ENCODE results near the gene CDT1.
"Not testable (repeated sequence)": the region's sequence is repeated elsewhere in the genome, so short reads cannot be mapped to it uniquely, and the experiment has no call there.

The CDT1 gene

DNA sequence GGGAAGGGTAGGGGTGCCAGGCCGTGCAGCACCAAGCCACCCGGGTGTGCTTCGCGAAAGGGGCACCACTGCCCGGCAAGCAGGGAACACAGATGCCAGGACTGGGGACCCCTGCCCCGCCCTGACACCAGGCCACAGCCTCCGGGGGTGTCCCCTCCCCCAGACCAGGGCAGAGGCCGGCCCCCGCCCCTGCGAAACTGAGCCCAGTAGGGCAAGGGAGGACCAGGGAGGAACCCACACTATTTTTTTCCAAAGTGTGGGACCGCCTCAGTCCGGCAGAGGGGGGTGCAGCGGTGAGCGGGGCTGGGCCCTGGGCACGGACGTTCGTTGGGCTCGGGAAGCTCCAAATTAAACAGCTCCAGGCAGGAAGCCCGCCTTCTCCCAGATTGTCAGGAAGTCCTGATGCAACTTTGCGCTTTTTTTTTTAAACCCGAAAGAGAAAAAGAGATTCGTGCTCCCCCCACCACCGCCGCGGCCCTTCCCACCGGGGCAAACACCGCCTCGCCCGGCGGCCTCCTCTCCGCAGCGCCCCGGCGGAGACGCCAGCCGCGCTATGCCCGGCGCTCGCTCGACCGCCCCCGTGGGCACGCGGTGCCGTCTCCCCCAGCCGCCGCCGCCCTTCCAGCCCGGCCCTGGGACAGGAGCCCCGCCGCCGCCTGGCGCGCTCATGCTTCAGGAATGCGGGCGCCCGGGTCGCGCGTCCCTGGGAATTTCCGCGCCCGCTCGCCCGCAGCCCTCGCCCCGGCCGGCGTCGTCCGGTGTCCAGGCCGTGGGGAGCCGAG lies 19.3 kb upstream of the CDT1 start:
- peak; percentile 57 for DNase-seq

DNA sequence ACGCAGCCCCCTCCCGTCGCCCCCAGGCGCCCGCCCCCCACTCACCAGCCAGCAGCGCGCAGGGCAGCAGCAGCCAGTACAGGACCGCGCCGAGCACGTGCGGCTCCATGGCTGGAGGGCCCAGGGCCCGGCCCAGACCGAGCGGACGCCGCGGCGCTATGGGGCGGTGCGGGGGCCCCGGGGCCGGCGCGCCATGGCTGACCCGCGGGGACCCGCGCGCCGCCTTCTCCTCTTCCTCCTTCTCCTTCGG lies 18.8 kb upstream of the CDT1 start:
- DNase-seq = no peak

DNA sequence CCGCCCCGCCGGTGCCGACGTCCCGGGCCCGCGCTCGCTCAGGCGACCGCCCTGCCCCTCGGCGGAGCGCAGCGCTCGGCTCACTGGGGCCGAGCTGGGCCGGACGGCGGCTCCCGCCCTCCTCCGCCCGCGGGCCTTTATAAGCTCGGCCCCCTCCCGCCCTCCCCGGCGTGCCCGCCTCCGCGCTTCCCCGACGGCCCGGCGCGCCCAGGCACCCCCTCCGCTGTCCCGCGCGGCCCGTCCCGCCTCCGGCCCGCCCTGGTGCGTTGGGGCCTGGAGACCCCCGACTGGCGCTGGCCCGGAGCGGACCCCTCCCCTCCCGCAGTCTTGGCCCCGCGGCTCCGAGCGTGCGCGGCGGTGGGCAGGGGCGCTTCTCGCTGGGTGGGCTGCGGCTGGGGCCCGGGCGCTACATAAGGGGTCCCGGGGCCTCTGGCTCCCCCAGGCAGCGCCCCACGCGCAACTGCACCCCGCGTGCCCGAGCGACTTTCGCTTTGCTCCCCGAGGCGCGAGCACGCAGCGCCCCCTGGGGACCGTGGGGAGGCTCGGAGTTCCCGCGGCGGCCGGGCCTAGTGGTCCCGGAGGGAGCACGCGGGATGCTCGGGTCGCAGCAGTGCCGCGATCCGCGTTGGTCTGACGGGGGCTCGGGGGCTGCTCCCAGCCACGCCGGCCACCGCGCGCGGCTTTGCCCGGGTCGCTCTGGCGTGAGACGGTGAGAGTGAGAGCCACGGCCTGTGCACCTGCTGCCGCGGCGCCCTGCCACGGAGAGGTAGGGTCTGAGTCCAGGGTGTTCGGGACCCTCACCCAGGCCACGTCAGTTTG lies 18.3 kb upstream of the CDT1 start, which contains the start of gene PIEZO1:
PIEZO1 (minus strand) TSS at position 115 of the 819 bp plus-strand sequence. CDS start 256 bp downstream, outside the sequence.
- peak; percentile 77 for DNase-seq

DNA sequence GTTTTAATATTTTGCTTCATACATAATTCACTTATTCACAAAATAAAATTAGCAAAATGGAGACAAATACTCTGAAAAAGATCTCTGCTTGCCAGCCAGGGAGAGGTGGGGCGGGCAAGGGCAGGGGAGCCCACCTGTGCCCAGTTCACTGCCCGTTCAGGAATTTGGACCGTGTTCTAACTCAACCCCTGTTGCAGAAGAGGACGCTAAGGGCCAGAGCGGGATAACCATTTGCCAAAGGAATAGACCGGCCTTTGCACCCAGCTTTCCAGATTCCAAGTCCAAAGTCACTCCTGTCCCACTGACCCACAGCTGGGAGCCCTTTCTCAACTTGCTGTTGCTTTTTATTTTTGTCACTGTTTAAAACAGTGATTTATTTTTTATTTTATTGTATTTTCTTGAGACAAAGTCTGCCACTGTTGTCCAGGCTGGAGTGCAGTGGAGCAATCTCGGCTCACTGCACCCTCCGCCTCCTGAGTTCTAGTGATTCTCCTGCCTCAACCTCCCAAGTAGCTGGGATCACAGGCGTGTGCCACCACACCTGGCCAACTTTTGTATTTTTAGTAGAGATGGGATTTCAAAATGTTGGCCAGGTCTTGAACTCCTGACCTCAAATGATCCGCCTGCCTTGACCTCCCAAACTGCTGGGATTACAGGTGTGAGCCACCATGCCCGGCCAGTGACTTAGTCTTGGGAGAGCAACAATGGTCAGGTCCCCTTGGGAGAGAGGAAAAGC lies 15.8 kb upstream of the CDT1 start:
- DNase-seq = no peak

DNA sequence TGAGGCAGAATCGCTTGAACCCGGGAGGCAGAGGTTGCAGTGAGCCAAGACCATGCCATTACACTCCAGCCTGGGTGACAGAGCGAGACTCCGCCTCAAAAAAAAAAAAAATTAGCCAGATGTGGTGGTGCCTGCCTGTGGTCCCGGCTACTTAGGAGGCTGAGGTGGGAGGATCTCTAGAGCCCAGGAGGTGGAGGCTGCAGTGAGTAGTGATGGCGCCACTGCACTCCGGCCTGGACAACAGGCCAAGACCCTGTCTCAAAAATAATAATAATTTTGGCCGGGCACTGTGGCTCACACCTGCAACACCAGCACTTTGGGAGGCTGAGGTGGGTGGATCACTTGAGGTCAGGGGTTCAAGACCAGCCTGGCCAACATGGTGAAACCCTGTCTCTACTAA lies 14.8 kb upstream of the CDT1 start:
- not testable (repeated sequence) for DNase-seq

DNA sequence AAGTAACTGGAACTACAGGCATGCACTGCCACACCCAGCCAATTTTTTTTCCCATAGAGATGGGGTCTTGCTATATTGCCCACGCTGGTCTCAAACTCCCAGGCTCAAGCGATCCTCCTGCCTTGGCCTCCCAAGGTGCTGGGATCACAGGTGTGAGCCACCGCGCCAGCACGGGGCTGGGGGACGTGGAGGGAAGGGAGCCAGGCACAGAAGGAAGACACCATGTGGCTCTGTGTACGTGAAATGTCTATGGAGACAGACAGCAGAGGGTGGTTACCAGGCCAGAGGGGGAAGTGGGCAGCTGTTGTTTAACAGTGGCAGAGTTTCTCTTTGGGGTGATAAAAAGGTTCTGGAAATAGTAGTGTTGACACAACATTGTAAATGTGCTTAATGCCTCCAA lies 14.0 kb upstream of the CDT1 start:
- no peak for DNase-seq

DNA sequence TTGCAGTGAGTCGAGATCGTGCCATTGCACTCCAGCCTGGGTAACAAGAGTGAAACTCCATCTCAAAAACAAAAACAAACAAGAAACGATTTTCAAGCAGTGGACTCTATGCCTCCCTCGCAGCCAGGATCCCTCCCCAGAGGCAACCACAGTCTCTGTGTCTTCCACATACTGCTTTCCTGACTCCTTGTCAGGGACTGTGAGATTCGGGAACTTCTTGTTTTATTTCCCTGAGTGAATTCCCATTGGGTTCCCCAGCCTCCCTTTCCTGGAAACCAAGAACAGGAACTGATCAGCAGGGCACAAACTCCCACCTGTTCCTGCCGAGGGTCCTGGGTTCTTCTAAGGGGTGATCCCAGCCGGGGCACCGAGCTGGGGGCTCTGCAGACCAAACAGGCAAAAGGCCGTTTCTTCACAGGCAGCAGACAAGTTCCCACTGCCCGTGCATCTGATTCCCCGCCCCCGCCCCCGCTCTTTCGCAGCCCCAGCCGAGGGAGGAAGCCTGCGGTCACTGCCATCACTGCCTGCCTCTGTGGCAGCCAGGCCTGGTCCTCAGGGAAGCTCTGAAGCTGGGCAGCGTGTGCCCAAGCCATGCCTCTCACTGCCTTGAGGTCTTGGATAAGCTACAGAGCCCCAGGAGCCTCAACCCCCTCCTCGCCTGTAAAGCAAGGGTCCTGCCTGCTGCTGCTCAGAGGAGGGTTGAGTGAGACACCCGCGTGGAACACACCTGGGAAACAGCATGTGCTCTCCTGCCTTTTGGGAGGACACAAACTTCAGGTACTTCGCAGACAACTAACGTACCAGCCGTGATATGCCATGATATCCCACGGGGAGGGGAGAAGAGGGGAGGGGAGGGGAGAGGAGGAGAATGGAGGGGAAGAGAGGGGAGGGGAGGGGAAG lies 13.0 kb upstream of the CDT1 start:
- no peak for DNase-seq

DNA sequence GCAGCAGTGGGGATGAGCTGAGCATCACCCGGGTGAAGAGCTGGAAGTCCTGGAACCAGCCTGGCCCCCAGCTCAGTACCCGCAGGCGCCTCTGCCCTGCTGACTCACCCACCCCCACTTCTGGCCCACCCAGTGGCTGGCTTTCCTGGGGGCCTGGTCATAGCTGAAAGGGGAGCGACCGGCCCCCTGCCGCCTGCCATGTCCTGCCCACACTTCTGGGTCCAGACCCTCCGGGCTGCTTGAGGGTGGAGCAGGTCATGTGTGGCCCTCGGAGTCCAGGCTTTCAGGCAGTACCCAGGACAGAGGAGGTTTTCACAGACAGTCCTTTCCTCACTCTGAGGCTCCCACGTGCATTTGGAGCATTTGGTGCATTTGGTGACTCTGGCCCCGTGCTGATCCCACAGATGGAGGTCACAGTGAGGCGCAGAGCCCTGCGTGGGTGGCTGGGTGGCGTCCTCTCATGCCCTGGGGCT lies 11.5 kb upstream of the CDT1 start:
- DNase-seq = no peak

DNA sequence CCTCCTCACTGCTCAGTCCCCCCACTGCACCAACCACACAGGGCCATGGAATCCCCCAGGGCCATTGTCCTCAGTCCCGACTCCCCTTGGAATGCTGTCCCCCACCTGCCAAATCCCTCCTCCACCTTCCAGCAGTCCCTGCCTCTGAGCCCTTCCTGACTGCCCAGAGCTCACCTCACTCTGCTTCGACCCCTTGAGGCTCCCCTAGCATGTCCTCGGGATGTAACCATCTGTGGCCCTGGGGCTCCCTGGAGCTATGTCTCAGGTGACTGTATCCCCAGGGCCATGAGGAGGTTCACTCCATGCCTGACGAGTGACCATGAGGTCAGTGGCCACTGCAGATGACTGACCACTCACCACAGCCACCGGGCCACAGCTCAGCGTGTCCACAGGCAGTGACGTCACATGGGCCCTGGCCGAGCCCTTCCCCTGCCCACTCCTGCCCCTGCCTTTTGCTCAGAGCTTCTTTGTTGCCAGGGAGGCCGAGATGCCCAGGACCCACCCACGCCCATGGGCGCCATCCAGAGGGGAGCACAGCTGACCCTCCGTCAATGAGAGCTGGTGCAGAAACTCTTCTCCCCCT lies 10.8 kb upstream of the CDT1 start:
- no peak for DNase-seq

DNA sequence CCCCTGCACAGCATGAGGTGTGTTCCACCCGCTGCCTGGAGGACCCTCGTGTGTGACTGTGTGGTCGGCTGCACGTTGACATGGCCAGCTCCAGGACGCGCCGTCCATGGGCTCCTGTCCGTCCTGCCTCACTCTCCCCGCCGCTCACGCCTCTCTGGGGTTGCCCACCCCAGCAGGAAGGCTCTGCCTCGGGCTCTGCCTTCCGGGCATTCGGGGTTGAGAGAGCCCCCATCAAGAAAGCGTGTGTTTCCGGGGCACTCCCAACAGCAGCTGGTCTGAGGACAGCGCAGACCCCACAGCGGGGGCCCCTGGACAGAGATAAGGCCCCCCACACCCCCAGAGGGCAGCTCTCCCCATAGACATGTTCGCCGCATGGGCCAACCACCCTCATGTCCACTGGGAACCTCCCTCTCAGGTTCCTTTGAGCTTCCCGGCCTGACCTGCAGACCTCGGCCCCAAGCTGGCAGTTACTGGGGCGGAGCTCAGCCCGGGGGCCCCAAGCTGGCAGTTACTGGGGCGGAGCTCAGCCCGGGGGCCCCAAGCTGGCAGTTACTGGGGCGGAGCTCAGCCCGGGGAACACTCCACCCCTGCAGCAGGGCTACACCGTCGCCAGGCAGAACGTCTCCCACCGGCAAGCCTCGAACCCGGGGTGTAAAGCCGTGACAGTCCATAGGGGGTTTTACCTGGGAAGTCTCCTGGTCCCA lies 10.2 kb upstream of the CDT1 start:
- no peak for DNase-seq

DNA sequence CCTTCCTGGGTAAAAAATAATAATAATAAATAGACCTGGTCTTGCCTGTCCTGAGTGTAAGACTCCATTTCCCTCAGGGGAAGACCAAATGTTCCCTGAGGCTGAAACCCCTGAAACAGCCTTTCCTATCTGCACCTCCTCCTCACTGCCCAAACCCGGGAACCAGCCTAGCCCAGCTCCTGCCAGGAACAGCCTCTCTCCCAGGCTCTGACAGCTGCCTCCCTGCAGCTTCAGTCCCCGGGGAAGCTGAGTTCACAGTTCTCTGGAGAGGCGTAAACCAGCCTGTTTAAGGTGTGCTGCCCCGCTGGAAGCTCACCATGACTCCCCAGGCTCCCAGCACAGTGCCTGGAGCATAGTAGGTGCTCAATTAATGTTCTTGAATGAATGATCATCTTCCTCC lies 7.3 kb upstream of the CDT1 start:
- DNase-seq = no peak

DNA sequence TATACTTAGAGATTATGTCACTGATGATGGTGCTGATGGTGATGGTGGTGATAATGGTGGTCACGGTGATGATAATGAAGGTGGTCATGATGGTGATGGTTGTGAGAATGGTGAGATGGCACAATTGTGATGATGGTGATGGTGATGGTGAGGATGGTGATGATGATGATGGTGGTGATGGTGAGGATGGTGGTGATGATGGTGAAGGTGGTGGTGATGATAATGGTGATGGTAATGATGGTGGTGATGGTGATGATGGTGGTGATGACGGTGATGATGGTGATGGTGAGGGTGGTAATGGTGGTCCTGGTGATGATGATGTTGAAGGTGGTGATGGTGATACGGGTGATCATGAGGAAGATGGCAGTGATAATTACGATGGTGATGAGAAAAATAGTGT lies 5.5 kb upstream of the CDT1 start:
- no peak for DNase-seq

DNA sequence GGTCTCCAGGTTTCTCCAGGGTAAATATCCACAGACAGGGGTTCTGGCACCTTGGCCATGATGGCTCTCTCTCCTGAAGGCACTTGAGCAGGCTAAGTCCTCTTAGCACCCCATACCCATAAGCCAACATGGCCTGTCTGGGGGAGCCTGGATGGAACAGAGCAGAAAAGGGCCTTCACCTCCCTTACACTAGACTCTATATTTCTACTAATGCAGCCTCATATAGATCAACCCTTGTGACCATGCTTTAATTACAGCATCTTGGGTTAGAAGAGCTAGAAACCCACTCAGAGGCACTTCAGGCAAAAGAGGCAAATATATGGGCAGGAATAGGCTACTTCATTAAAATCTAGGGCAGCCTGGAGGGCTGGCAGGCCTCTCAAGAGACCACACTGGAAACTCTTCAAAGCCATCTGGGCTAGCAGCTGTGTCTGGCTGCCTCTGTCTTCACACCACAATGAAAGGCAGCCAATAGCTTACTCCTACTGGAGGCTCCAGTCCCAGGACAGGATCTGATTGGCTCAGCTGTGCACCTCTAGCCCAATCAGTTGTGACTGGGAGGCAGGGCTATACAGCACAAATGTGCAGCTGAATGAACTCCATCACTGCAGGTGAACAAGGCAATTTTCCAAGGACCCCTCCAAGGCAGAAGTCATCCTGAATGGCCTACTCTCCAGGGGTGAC lies 4.7 kb upstream of the CDT1 start:
- no peak for DNase-seq

DNA sequence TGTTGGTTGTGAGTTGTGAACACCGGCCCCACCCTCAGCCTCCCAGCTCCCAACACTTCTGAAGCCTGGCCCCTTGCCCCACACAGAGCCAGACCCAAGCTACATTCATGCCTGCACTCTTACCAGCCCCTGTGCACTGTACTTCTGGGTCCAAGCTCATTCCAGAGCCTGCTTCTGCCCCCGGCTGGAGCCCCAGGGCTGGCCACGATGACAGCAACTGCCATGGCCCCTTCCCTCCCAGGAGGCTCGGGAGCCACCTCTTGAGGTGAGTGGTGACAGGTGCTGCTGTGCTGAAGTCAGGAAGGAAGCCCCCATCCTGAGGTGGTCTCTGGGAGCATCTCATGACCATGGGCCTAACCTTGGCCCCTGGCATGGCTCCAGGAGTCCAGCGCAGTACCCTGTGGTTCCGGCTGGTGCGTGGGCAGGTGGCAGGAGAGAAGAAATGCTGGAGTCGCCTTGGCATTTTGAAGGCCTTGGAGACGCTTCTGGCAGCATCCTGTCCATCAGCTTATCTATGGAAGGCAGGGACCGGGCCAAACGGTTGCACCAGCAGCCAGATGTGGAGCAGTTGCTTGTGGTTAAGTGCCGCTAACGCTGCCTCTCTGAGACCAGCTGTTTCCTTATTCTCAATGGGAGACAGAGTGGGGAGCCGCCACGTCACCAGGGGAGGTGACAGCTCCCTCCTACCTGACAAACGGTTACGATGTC lies 3.9 kb upstream of the CDT1 start:
- no peak for DNase-seq

DNA sequence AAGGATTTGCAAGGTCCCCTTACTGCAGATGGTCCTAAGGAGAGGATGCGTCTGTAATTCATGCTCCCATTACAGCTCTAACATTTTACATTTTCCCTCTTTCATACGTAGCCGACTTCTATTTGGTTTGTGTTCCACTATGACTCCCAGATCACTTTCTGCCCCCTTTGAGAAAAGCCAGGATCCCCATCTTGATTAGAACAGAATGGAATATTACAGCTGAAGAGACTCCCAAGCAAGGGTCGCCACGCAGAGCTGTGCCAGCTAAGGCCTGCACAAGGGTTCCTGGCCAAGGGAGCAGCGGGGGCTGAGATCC lies 3.4 kb upstream of the CDT1 start:
- DNase-seq = no peak

DNA sequence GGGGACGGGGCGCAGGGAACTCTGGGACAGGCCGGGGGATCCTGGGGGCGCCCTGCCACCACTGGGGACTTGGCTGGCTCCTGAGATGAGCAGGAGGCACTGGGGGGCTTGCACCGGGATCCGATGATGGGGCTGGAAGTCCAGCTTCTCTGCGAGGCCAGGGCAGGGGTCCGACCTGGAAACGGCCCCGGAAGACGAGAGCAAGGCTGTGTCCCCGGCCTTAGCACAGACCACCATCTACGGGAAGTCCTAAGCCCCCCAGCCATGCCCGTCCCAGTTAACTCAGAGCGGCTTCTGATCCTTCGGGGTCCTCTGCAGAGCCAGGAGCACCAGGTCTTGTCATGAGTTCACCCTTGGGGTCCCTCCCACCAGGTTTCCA lies 573 bp downstream of the CDT1 start:
- no peak for DNase-seq

DNA sequence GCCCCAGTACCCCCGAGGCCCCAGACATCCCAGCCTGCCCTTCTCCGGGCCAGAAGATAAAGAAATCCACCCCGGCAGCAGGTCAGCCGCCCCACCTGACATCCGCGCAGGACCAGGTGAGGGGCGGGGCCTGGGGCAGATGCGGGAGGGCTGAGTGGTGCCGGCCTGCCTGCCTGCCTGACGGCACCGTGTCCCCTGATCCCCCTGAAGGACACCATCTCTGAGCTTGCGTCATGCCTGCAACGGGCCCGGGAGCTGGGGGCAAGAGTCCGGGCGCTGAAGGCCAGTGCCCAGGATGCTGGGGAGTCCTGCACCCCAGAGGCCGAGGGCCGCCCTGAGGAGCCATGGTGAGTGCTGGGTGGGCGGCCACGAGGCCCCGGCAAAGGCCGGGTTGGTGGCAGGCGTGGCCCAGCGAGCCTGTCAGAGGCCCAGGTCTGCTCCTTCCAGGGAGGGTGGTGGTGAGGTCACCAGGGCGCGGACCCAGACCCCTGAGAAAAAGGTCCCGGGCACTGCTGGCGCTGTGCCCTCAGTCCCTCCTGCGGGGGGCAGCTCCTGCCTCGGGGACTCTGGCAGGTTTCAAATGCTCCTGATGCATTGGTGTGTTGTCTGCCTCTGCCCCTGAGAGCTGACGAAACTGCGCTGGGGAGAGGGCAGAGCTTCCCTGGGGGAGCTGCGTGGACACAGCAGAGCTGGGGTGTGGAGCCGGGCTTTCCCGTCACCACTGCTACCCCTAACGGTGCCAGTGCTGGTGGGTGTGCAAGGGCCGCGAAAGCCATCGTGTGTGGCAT lies 1.2 kb downstream of the CDT1 start:
- DNase-seq = no peak

DNA sequence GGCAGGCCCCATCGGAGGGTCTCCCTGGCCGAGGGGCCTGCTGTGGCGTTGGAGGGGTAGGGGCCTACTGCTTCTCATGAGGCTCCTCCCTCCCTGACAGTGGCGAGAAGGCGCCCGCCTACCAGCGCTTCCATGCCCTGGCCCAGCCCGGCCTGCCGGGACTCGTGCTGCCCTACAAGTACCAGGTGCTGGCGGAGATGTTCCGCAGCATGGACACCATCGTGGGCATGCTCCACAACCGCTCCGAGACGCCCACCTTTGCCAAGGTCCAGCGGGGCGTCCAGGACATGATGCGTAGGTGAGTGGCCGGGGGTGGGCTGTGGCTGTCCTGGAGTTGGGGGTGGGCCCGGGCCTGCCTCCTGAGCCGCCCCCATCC lies 1.7 kb downstream of the CDT1 start:
- no peak for DNase-seq

DNA sequence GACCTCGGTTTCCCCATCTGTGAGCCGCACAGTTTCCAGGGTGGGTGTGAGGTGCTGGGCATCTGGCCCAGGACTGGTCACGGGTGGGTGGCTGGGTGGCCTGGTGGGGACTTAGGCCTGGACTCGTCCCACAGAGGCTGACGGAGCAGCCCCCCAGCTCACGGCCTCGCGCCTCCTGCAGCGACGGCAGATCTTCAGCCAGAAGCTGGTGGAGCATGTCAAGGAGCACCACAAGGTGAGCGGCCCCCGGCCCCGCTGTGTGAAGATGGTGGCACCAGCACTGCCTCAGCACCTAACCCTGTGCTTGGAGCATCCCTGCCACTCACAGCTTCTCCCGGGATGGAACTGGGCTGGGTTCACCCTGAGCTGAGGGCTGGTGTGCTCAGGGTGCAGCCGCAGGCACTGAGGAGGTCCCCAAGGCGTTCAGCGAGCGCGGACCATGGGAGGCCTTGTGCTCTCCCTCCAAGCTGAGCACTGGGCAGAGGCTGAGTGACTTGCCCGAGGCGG lies 2.4 kb downstream of the CDT1 start:
- DNase-seq = no peak

Data from retina (tissue), 1 donor.